ENCODE measurements around the gene ZNF660.

The ZNF660 gene

GRCh38 chr3:44601749-44602148, 17.0 kb downstream of the ZNF660 start:
- no peak overlapping the region for H3K4me3 ChIP-seq (ENCODE audit: low read depth, low read length)

GRCh38 chr3:44612678-44613077, 27.9 kb downstream of the ZNF660 start:
- no peak for TF ChIP-seq CTCF (IDR thresholded peaks at IDR 0.05; ENCODE audit: low read depth, low read length)

More at GRCh38 chr3:44601749-44602148, 17.0 kb downstream of the ZNF660 start:
- TF ChIP-seq CTCF (IDR thresholded peaks at IDR 0.05; ENCODE audit: low read depth, low read length) = no peak

GRCh38 chr3:44624749-44625480, 40.2 kb downstream of the ZNF660 start, which contains the start of gene ZNF197:
ZNF197 (plus strand) TSS chr3:44625036; CDS start chr3:44629155, 4,119 bp downstream.
- no peak for TF ChIP-seq CTCF (IDR thresholded peaks at IDR 0.05; ENCODE audit: low read depth, low read length)
- peak within 1 kb of the TSS; percentile 83 for H3K4me3 ChIP-seq (ENCODE audit: low read depth, low read length)

More at GRCh38 chr3:44612678-44613077, 27.9 kb downstream of the ZNF660 start:
- H3K4me3 ChIP-seq (ENCODE audit: low read depth, low read length) = no peak overlapping the region

GRCh38 chr3:44628716-44629115, 44.0 kb downstream of the ZNF660 start:
- no peak for TF ChIP-seq CTCF (IDR thresholded peaks at IDR 0.05; ENCODE audit: low read depth, low read length)
- no peak overlapping the region for H3K4me3 ChIP-seq (ENCODE audit: low read depth, low read length)

GRCh38 chr3:44632193-44632592, 47.4 kb downstream of the ZNF660 start:
- H3K4me3 ChIP-seq (ENCODE audit: low read depth, low read length) = no peak overlapping the region
- TF ChIP-seq CTCF (IDR thresholded peaks at IDR 0.05; ENCODE audit: low read depth, low read length) = no peak

- no peak for TF ChIP-seq CTCF (IDR thresholded peaks at IDR 0.05; ENCODE audit: low read depth, low read length)
- no peak overlapping the region for H3K4me3 ChIP-seq (ENCODE audit: low read depth, low read length)
Observed at GRCh38 chr3:44642337-44642736, 57.6 kb downstream of the ZNF660 start.

- H3K4me3 ChIP-seq (ENCODE audit: low read depth, low read length) = no peak overlapping the region
- TF ChIP-seq CTCF (IDR thresholded peaks at IDR 0.05; ENCODE audit: low read depth, low read length) = no peak
Observed at GRCh38 chr3:44643024-44643423, 58.3 kb downstream of the ZNF660 start.
